H1 (cell line): ENCODE measurements around the gene FAM111A.

Experiments used
- CREB1 ChIP-seq: IDR thresholded peaks from 2 replicates; pipeline ENCODE4 v1.6.1; 2012; ENCODE audit warnings: inconsistent platforms
- GABPA ChIP-seq: IDR thresholded peaks from 2 replicates; pipeline ENCODE4 v1.6.1; 2011; ENCODE audit warnings: mild to moderate bottlenecking, low read length, moderate library complexity, borderline replicate concordance; ENCODE audit not compliant: insufficient read depth
- HDAC2 ChIP-seq, 2 experiments: fragments of 300-600 bp in 1 of 2; sonication (generic) in 1 of 2; IDR thresholded peaks; 2 replicates each; pipeline ENCODE4 v1.6.1; 2011 to 2012; ENCODE audit warnings: low read depth in 2 of 2, low read length in 2 of 2, mild to moderate bottlenecking in 2 of 2, moderate library complexity in 2 of 2, borderline replicate concordance in 1 of 2, inconsistent platforms in 1 of 2
- NRF1 ChIP-seq: IDR thresholded peaks from 2 replicates; pipeline ENCODE4 v1.6.1; 2011; ENCODE audit warnings: mild to moderate bottlenecking, low read depth, low read length, improper control_type of control experiment
- POLR2AphosphoS5 ChIP-seq: IDR thresholded peaks from 2 replicates; pipeline ENCODE4 v1.6.1; 2011; ENCODE audit warnings: low read depth, low read length
- RBBP5 ChIP-seq: IDR thresholded peaks from 2 replicates; pipeline ENCODE4 v1.7.1; 2012; ENCODE audit warnings: low read depth, mild to moderate bottlenecking, inconsistent platforms, low read length, moderate library complexity, borderline replicate concordance
- SIX5 ChIP-seq: IDR thresholded peaks from 2 replicates; pipeline ENCODE4 v1.6.1; 2011; ENCODE audit warnings: mild to moderate bottlenecking, low read depth, low read length
- SP1 ChIP-seq: IDR thresholded peaks from 2 replicates; pipeline ENCODE4 v1.6.1; 2011; ENCODE audit warnings: low read depth, low read length
- TF ChIP-seq, protein P1 (sequence below), 3 experiments: IDR thresholded peaks; 1 replicate in 2 of 3; 2 replicates in 1 of 3; pipeline versions ENCODE4 v1.5.1 to v1.6.1; 2011; ENCODE audit warnings: low read length in 3 of 3, mild to moderate bottlenecking in 3 of 3, inconsistent platforms in 2 of 3, low read depth in 1 of 3, moderate library complexity in 1 of 3; ENCODE audit not compliant: insufficient read depth in 1 of 3; ENCODE audit errors: control extremely low read depth in 1 of 3

DNA sequence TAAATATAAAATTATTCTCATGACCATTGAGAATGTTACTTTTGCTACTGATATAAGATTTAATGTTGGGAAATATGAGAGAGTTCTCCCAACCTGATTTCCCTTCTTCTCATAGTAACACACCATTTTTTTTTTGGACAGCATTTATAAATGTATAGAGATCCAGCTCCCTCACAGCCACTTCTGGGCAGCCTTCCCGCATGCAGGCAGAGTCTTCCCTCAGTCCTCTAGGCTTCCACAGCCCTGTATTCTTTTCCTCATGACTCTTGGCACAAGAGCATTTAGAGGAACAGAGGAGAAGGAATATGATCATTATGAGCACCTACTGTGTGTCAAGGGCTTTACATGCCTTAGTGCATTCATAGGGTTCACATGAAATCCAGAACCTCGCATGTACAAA lies 38.3 kb downstream of the FAM111A start:
- TF ChIP-seq RBBP5 (no peak), SIX5 (no peak), SP1 (no peak), POLR2AphosphoS5 (no peak), NRF1 (no peak), GABPA (no peak), HDAC2 (IDR thresholded peaks at IDR 0.05; ENCODE audit: borderline replicate concordance in 1 of 2, low read depth in 2 of 2, low read length in 2 of 2) (no peak), CREB1 (no peak)
- TF ChIP-seq, protein P1, sequence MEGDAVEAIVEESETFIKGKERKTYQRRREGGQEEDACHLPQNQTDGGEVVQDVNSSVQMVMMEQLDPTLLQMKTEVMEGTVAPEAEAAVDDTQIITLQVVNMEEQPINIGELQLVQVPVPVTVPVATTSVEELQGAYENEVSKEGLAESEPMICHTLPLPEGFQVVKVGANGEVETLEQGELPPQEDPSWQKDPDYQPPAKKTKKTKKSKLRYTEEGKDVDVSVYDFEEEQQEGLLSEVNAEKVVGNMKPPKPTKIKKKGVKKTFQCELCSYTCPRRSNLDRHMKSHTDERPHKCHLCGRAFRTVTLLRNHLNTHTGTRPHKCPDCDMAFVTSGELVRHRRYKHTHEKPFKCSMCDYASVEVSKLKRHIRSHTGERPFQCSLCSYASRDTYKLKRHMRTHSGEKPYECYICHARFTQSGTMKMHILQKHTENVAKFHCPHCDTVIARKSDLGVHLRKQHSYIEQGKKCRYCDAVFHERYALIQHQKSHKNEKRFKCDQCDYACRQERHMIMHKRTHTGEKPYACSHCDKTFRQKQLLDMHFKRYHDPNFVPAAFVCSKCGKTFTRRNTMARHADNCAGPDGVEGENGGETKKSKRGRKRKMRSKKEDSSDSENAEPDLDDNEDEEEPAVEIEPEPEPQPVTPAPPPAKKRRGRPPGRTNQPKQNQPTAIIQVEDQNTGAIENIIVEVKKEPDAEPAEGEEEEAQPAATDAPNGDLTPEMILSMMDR (IDR thresholded peaks at IDR 0.05; ENCODE audit: control extremely low read depth in 1 of 3, insufficient read depth in 1 of 3, low read depth in 1 of 3, low read length in 3 of 3) = no peak
